Measurements from ENCODE around the gene C2CD3.

GRCh38 chr11:74175920-74176319 is 5.1 kb upstream of the C2CD3 start:
- TF ChIP-seq POLR2A (IDR thresholded peaks at IDR 0.05) (no peak), EP300 (IDR thresholded peaks at IDR 0.05) (no peak)

All from tibial nerve (tissue), 3 donors.